GM20000 (cell line): ENCODE measurements around the gene PLS1.

ENCODE experiments used
- DNase-seq: peaks from one replicate; pipeline ENCODE4 v3.0.0; 2012; ENCODE audit warnings: low spot score
- CTCF ChIP-seq: IDR thresholded peaks from 2 replicates; pipeline ENCODE4 v1.5.1; 2012; ENCODE audit warnings: mild to moderate bottlenecking, control low read depth; ENCODE audit errors: extremely low read depth, missing control alignments

PLS1 gene

GRCh38 chr3:142657033-142657432 is 60.8 kb downstream of the PLS1 start:
- DNase-seq: no peak
- TF ChIP-seq CTCF: no peak

GRCh38 chr3:142660383-142660782 is 64.2 kb downstream of the PLS1 start:
- no peak for DNase-seq
- no peak for TF ChIP-seq CTCF

GRCh38 chr3:142660893-142661292 is 64.7 kb downstream of the PLS1 start:
- no peak for TF ChIP-seq CTCF
- no peak for DNase-seq

GRCh38 chr3:142663865-142664264 is 67.7 kb downstream of the PLS1 start:
- TF ChIP-seq CTCF: no peak
- DNase-seq: no peak

- TF ChIP-seq CTCF: no peak
- no peak for DNase-seq
Observed at GRCh38 chr3:142664311-142664710, 68.1 kb downstream of the PLS1 start.

GRCh38 chr3:142664819-142665218 is 68.6 kb downstream of the PLS1 start:
- TF ChIP-seq CTCF: no peak
- DNase-seq: no peak

GRCh38 chr3:142670120-142670519 is 73.9 kb downstream of the PLS1 start:
- no peak for DNase-seq
- TF ChIP-seq CTCF: no peak
